ENCODE data around the gene MDH1. TPM values are rescaled to one million over a fixed set of nuclear protein-coding genes. Genes with fewer than 3 reads are reported as not detected.
"Not testable (repeated sequence)": the region's sequence is repeated elsewhere in the genome, so short reads cannot be mapped to it uniquely, and the experiment has no call there.

The MDH1 gene
- 100 to 1,000 TPM; 385 to 435 (median 416) TPM for polyA plus RNA-seq (ENCODE audit: insufficient read length in 3 of 3)
- long read RNA-seq, donor 1, transcript MDH1-201 (9 exons, 1,650 nt) = major isoform, 155 of 269 reads
- long read RNA-seq, donor 1, transcript MDH1-213 (4 exons, 893 nt) = minor isoform, 13 of 269 reads
- long read RNA-seq, donor 1, partial matches to known transcripts = 90 of 269 reads
- long read RNA-seq, donor 1, other reads (novel, unspliced or antisense) = 5 of 269 reads
- long read RNA-seq, donor 2, transcript MDH1-213 (4 exons, 893 nt) = minor isoform, 15 of 388 reads
- long read RNA-seq, donor 2, transcript MDH1-201 (9 exons, 1,650 nt) = major isoform, 204 of 388 reads
- long read RNA-seq, donor 2, partial matches to known transcripts = 158 of 388 reads
- long read RNA-seq, donor 2, other reads (novel, unspliced or antisense) = 5 of 388 reads
- long read RNA-seq, donor 3, transcript MDH1-213 (4 exons, 893 nt) = minor isoform, 9 of 212 reads
- long read RNA-seq, donor 3, transcript MDH1-201 (9 exons, 1,650 nt) = major isoform, 112 of 212 reads
- long read RNA-seq, donor 3, partial matches to known transcripts = 88 of 212 reads
- long read RNA-seq, donor 3, other reads (novel, unspliced or antisense) = 0 of 212 reads
- long read RNA-seq, donor 4, transcript MDH1-213 (4 exons, 893 nt) = minor isoform, 17 of 361 reads
- long read RNA-seq, donor 4, transcript MDH1-214 (2 exons, 552 nt) = minor isoform, 16 of 361 reads
- long read RNA-seq, donor 4, transcript MDH1-201 (9 exons, 1,650 nt) = major isoform, 188 of 361 reads
- long read RNA-seq, donor 4, partial matches to known transcripts = 138 of 361 reads
- long read RNA-seq, donor 4, other reads (novel, unspliced or antisense) = 0 of 361 reads
- long read RNA-seq, donor 5, transcript MDH1-201 (9 exons, 1,650 nt) = major isoform, 81 of 165 reads
- long read RNA-seq, donor 5, transcript MDH1-213 (4 exons, 893 nt) = minor isoform, 9 of 165 reads
- long read RNA-seq, donor 5, partial matches to known transcripts = 70 of 165 reads
- long read RNA-seq, donor 5, other reads (novel, unspliced or antisense) = 0 of 165 reads
- long read RNA-seq, donor 6, transcript MDH1-213 (4 exons, 893 nt) = minor isoform, 31 of 249 reads
- long read RNA-seq, donor 6, transcript MDH1-214 (2 exons, 552 nt) = minor isoform, 8 of 249 reads
- long read RNA-seq, donor 6, transcript MDH1-201 (9 exons, 1,650 nt) = major isoform, 127 of 249 reads
- long read RNA-seq, donor 6, partial matches to known transcripts = 82 of 249 reads
- long read RNA-seq, donor 6, other reads (novel, unspliced or antisense) = 0 of 249 reads
- long read RNA-seq, donor 7, transcript MDH1-213 (4 exons, 893 nt) = minor isoform, 25 of 331 reads
- long read RNA-seq, donor 7, transcript MDH1-201 (9 exons, 1,650 nt) = major isoform, 136 of 331 reads
- long read RNA-seq, donor 7, transcript MDH1-214 (2 exons, 552 nt) = minor isoform, 18 of 331 reads
- long read RNA-seq, donor 7, partial matches to known transcripts = 149 of 331 reads
- long read RNA-seq, donor 7, other reads (novel, unspliced or antisense) = 0 of 331 reads
- long read RNA-seq, donor 8, transcript MDH1-201 (9 exons, 1,650 nt) = major isoform, 38 of 54 reads
- long read RNA-seq, donor 8, partial matches to known transcripts = 12 of 54 reads
- long read RNA-seq, donor 8, other reads (novel, unspliced or antisense) = 0 of 54 reads
- long read RNA-seq, donor 9, transcript MDH1-214 (2 exons, 552 nt) = minor isoform, 12 of 416 reads
- long read RNA-seq, donor 9, transcript MDH1-213 (4 exons, 893 nt) = minor isoform, 23 of 416 reads
- long read RNA-seq, donor 9, transcript MDH1-201 (9 exons, 1,650 nt) = major isoform, 176 of 416 reads
- long read RNA-seq, donor 9, partial matches to known transcripts = 198 of 416 reads
- long read RNA-seq, donor 9, other reads (novel, unspliced or antisense) = 5 of 416 reads
- long read RNA-seq, donor 10, transcript MDH1-213 (4 exons, 893 nt) = minor isoform, 20 of 227 reads
- long read RNA-seq, donor 10, transcript MDH1-214 (2 exons, 552 nt) = minor isoform, 8 of 227 reads
- long read RNA-seq, donor 10, transcript MDH1-201 (9 exons, 1,650 nt) = major isoform, 105 of 227 reads
- long read RNA-seq, donor 10, partial matches to known transcripts = 94 of 227 reads
- long read RNA-seq, donor 10, other reads (novel, unspliced or antisense) = 0 of 227 reads
- long read RNA-seq, donor 11, transcript MDH1-201 (9 exons, 1,650 nt) = major isoform, 79 of 152 reads
- long read RNA-seq, donor 11, transcript MDH1-213 (4 exons, 893 nt) = minor isoform, 7 of 152 reads
- long read RNA-seq, donor 11, partial matches to known transcripts = 61 of 152 reads
- long read RNA-seq, donor 11, other reads (novel, unspliced or antisense) = 0 of 152 reads
- long read RNA-seq, donor 12, transcript MDH1-213 (4 exons, 893 nt) = minor isoform, 13 of 296 reads
- long read RNA-seq, donor 12, transcript MDH1-214 (2 exons, 552 nt) = minor isoform, 10 of 296 reads
- long read RNA-seq, donor 12, transcript MDH1-201 (9 exons, 1,650 nt) = major isoform, 149 of 296 reads
- long read RNA-seq, donor 12, partial matches to known transcripts = 118 of 296 reads
- long read RNA-seq, donor 12, other reads (novel, unspliced or antisense) = 6 of 296 reads
- long read RNA-seq, donor 13, transcript MDH1-201 (9 exons, 1,650 nt) = major isoform, 58 of 134 reads
- long read RNA-seq, donor 13, transcript MDH1-213 (4 exons, 893 nt) = minor isoform, 7 of 134 reads
- long read RNA-seq, donor 13, transcript MDH1-214 (2 exons, 552 nt) = minor isoform, 7 of 134 reads
- long read RNA-seq, donor 13, partial matches to known transcripts = 62 of 134 reads
- long read RNA-seq, donor 13, other reads (novel, unspliced or antisense) = 0 of 134 reads
- long read RNA-seq, donor 14 = 0 reads
- long read RNA-seq, donor 15, transcript MDH1-213 (4 exons, 893 nt) = minor isoform, 15 of 314 reads
- long read RNA-seq, donor 15, transcript MDH1-214 (2 exons, 552 nt) = minor isoform, 7 of 314 reads
- long read RNA-seq, donor 15, transcript MDH1-201 (9 exons, 1,650 nt) = major isoform, 197 of 314 reads
- long read RNA-seq, donor 15, partial matches to known transcripts = 91 of 314 reads
- long read RNA-seq, donor 15, other reads (novel, unspliced or antisense) = 0 of 314 reads
- long read RNA-seq, donor 16, transcript MDH1-213 (4 exons, 893 nt) = minor isoform, 10 of 356 reads
- long read RNA-seq, donor 16, transcript MDH1-214 (2 exons, 552 nt) = minor isoform, 7 of 356 reads
- long read RNA-seq, donor 16, transcript MDH1-201 (9 exons, 1,650 nt) = major isoform, 165 of 356 reads
- long read RNA-seq, donor 16, partial matches to known transcripts = 168 of 356 reads
- long read RNA-seq, donor 16, other reads (novel, unspliced or antisense) = 5 of 356 reads

DNA sequence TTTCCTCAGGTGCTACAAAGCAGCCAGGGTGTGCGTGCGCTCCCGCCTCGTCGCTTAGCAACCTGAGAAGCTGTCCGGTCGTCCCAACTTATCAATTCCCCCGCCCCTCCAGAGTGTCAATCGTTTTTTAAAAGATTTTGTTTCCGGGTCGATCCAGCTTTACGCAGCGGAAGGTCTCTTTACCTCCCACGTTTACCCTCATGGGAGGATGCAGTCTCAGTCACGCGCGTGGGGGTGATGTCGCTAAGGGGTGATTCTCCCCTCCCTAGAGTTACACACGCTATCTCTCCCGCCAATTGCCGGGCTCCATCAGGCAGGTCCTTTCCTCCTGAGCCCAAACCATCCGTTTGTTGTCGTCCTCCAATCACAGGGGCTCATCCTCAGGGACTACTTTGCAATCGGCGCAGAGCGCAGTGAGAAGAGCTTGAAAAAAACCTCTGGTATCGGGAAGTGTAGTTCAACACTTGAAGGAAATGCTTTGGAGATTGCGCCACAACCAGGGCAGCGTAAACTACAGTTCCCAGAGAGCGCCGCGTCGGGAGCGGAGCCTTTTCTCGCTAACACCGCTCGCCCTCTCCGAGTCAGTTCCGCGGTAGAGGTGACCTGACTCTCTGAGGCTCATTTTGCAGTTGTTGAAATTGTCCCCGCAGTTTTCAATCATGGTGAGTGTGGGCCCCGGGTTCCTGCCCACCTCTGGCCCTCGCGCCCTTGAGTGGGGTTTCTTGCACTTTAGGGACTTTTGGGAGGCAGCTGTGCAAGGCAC is at the start of gene MDH1, which contains the start of gene WDPCP:
Gene MDH1, plus strand, starts transcription at position 579 of the 763 bp plus-strand sequence. Its CDS starts 81 bp downstream, at position 660.
Gene WDPCP, minus strand, starts transcription at position 93 of the 763 bp plus-strand sequence. CDS start 206 bp downstream, outside the sequence.
- peak; percentile 99 for DNase-seq

DNA sequence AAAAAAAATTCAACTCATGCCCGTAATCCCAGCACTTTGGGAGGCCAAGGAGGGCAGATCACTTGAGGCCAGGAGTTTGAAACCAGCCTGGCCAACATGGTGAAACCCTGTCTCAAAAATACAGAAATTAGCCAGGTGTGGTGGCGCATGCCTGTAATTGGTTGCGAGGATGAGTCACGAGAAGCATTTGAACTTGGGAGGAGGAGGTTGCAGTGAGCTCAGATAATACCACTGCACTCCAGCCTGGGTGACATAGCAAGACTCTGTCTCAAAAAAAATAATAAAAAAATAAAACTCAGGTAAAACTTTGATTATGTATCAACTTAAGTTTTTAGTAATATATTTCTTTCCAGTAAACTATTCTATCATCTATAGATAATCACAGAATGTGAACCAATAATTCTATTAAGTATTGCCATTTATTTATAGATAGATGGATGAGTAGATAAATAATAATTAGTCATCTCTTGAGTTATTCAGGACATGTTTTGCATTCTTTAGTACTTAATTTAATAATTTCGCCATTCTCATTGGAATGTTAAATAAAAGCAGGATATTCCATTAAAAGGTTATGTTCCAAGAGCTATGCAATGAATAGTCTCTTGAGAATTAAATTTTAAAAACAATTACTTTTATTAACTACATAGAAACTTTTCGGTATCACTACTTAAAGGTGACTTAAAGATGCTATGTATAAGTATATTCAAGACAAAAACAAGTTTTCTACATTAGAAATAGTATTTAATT is 49.2 kb upstream of the MDH1 start:
- no peak for DNase-seq

DNA sequence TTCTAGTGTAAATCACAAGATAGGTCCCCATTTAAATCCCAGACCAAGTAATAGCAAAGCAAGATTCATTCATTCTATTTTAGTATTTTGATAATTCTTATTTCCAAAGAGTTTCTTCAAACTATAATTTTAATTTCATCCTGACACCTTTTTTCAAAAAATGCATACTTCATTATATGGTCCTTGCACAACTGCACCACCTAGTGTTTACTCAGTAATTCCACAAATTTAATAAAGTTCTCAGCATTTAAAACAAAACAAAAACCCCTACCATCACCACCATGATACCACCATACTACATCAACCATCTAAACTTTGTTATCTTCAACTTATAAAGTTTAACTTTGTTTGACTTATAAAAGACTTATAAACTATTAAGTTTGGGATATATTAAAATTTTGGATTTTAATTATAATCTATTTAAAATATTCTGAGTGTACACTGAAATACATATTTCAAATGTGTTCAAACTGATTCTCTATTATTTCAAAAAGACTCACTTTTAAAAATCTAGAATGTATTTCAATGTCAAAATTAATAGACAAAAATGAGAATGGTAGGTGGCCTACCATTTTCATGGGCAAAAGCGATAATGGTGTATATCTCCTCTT is 44.6 kb upstream of the MDH1 start:
- DNase-seq = no peak

DNA sequence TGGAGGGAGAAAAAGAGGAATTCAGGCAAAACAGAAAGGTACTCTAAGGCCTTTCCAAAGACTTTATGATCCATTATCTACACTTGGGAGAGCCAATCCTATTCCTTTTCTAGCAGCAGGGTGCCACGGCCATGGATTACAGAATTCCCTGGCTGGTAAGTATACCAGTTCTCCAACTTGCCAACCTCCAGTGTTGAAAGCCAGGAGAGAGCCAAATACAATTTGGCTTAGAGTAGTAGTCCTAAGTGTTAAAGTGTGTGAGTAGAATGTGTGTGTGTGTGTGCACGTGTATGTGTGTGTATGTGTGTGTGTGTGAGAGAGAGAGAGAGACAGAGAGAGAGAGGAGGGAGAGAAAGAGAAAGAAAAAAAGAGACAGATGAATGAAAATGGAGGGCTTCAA is 43.7 kb upstream of the MDH1 start:
- no peak for DNase-seq

DNA sequence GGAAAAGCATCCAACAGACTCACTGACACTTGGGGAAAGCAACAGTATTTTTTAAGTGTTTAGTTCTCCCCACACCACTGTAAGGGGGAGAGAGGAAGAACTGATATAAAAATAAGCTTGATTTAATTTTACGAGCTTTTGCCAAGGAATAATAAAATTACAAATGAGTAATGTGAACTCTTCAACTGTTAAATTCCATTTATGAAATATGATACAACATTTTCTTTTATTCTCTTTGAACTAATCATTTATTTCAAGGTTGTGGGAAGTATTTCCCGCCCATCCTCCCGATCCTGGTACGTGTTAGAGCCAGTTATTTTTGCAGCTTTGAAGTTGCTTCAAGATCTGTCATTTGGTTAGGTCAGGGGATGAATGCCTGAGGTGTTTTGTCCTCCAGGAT is 35.7 kb upstream of the MDH1 start:
- DNase-seq = no peak

DNA sequence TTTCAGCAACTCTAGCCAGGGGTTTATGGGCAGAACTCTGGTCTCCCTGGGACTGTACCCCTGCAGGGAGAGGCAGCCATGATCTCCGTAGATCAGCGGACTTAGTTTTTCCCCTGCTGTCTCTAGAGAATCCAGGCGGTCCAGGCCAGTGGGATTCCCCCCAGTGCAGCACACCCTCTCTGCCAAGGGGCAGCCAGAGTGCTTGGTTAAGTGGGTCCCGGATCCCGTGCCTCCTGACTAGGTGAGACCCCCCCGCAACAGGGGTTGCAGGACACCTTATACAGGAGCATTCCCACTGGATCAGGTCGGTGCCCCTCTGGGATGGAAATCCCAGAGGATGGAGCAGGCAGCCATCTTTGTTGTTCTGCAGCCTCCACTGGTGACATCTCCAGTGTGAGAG is 33.5 kb upstream of the MDH1 start:
- DNase-seq = no peak

DNA sequence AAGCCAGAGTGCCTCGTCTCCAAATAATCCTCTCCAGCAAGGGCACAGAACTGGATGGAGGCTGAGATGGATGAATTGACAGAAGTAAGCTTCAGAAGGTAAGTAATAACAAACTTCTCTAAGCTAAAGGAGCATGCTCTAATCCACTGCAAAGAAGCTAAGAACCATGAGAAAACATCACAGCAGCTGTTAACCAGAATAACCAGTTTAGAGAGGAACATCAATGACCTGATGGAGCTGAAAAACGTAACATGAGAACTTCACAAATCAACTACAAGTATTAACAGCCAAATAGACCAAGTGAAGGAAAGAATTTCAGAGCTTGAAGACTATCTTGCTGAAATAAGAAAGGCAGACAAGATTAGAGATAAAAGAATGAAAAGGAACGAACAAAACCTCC is 32.8 kb upstream of the MDH1 start:
- DNase-seq = no peak

DNA sequence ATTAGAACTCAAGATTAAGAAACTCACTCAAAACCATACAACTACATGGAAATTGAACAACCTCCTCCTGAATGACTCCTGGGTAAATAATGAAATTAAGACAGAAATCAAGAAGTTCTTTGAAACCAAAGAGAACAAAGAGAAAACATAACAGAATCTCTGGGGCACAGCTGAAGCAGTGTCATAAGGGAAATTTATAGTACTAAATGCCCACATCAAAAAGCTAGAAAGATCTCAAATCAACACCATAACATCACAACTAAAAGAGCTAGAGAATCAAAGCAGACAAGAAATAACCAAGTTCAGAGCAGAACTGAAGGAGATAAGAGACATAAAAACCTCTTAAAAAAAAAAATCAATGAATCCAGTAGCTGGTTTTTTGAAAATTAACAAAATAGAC is 30.9 kb upstream of the MDH1 start:
- DNase-seq = not testable (repeated sequence)

DNA sequence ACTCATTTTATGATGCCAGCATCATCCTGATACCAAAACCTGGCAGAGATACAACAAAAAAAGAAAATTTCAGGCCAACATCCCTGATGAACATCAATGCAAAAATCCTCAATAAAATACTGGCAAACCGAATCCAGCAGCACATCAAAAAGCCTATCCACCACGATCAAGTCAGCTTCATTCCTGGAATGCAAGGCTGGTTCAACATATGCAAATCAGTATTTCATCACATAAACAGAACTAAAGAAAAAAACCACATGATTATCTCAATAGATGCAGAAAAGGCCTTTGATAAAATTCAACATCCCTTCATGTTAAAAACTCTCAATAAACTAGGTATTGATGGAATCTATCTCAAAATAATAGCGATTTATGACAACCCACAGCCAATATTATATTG is 29.8 kb upstream of the MDH1 start:
- not testable (repeated sequence) for DNase-seq

DNA sequence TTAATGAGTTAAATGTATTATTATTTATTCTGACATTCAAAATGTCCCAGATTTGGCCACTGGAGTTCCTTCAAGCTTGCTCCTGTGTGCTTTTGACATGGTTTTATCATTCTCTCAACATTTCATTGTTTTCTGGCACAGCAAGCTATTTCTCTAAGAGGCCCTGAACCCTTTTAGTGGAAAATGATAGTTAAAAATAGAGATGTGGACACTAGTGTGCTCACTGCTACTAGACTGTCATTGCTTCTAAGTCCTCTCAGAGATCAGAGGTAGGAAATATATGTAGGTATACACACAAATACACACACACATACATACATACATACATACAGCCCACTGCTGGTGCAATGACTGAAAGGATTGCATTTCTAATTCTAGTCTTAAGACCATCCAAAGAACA is 26.0 kb upstream of the MDH1 start:
- DNase-seq = no peak

DNA sequence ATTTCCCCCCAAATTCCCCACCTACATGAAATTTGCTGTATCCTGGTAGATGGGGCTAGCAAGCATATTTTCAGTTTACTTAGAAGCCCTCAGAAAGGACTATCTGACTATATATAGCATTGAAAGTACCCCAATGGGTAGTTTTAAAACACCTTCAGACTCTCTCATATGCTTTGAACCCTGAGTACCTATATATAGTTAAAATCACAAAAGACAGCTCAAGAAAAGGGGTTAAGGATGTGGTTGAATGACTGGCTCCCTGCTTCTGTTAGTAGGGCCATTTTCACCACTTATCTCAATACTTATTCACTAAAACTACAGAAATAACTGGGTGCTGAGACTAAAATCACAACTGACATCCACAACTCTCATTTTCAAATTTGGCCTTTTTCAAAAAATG is 19.0 kb upstream of the MDH1 start:
- no peak for DNase-seq

DNA sequence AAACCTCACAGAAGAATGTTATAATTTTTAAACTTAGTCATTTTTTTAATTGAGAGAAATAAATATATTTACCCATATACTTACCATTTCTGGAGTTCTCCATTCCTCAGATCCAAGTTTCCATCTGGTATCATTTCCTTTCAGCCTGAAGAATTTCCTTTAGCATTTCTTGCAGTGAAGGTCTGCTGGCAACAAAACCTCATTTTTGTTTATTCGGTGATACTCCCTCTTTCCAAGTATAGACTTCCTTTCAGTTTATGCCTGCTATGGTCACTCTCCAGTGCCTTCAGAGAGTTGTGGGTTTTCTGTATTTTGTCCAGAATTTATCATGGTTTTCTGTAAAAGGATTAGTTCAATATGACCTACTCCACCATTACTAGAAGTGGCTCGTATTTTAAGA is 17.5 kb upstream of the MDH1 start:
- DNase-seq = no peak

DNA sequence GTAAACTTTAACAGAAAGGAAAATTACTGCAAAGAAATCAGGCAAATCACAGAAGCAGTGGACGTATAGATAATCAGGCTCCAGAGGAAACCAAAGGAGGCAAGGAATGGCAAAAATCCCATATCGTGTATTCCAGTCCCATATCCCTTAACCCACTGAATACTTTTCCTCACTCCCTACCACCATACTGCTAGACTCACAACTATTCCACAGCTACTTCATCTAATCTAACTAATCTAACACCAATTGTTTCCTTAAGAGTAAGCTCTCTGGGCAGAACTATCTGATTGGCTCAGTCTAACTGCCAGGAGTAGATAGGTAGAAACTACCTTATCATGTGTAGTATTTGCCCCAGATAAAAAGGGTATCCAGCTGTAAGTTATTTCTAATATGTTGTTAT is 16.8 kb upstream of the MDH1 start:
- DNase-seq = no peak

DNA sequence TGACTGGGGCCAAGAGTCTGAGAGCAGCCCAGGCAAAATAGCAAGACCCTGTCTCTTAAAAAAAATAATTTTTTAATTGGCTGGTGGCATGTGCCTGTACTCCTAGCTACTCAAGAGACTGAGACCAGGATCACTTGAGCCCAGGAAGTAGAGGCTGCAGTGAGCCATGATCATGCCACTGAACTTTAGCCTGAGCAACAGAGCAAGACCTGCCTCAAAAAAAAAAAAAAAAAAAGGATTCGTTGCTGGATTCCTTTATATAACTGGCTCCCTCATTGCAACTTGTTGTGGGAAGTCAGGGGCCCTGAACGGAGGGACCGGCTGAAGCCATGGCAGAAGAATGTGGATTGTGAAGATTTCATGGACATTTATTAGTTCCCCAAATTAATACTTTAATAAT is 15.7 kb upstream of the MDH1 start:
- DNase-seq = not testable (repeated sequence)

DNA sequence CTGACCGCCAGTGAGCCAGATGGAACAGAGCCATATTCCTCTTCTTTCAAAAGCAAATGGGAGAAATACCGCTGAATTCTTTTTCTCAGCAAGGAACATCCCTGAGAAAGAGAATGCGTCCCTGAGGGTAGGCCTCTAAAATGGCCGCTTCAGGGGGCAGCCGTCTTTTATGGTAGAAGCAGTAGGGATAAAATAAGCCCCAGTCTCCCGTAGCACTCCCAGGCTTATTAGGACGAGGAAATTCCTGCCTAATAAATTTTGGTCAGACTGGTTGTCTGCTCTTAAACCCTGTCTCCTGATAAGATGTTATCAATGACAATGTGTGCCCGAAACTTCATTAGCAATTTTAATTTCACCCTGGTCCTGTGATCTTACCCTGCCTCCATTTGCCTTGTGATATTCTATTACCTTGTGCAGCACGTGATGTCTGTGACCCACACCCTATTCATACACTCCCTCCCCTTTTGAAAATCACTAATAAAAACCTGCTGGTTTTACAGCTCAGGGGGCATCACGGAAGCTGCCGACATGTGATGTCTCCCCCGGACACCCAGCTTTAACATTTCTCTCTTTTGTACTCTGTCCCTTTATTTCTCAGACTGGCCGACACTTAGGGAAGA is 14.9 kb upstream of the MDH1 start:
- not testable (repeated sequence) for DNase-seq
